DOHH2 (cell line): ENCODE results near the gene RBBP8.

ENCODE experiments used
- H3F3A ChIP-seq: fragments of 200-600 bp; sonication (generic), shearing (Covaris generic); 2 replicates; pipeline ENCODE4 v1.6.0; 2016; ENCODE audit warnings: antibody characterized with exemption, mild to moderate bottlenecking; ENCODE audit not compliant: control insufficient read depth, insufficient read depth
- H3K27ac ChIP-seq: fragments of 200-600 bp; sonication (generic); 2 replicates; pipeline ENCODE4 v1.5.1; 2014; ENCODE audit warnings: low read depth, mild to moderate bottlenecking, low read length, moderate library complexity
- H3K27me3 ChIP-seq: fragments of 200-600 bp; sonication (generic); 2 replicates; pipeline ENCODE4 v1.6.1; 2014; ENCODE audit warnings: mild to moderate bottlenecking, low read length, mixed read lengths; ENCODE audit not compliant: control insufficient read depth
- H3K36me3 ChIP-seq: fragments of 200-600 bp; sonication (generic); 2 replicates; pipeline ENCODE4 v1.6.1; 2014; ENCODE audit warnings: mild to moderate bottlenecking, low read length, moderate library complexity, mixed read lengths; ENCODE audit not compliant: control insufficient read depth
- H3K4me1 ChIP-seq: fragments of 200-600 bp; sonication (generic); 2 replicates; pipeline ENCODE4 v1.6.1; 2014; ENCODE audit warnings: mild to moderate bottlenecking, low read length, mixed read lengths; ENCODE audit not compliant: control insufficient read depth
- H3K4me2 ChIP-seq: fragments of 200-600 bp; sonication (generic); 2 replicates; pipeline ENCODE4 v1.6.0; 2014; ENCODE audit warnings: mild to moderate bottlenecking, low read length, moderate library complexity
- H3K4me3 ChIP-seq: fragments of 200-600 bp; sonication (generic); 2 replicates; pipeline ENCODE4 v1.5.1; 2014; ENCODE audit warnings: mild to moderate bottlenecking, low read length, mixed read lengths
- H3K79me2 ChIP-seq: fragments of 200-600 bp; sonication (generic); 2 replicates; pipeline ENCODE4 v1.6.1; 2014; ENCODE audit warnings: mild to moderate bottlenecking, low read length, mixed read lengths; ENCODE audit not compliant: control insufficient read depth
- H3K9me2 ChIP-seq: fragments of 200-600 bp; sonication (generic); replicated peaks from 2 replicates; pipeline ENCODE4 v1.6.1; 2014; ENCODE audit warnings: mild to moderate bottlenecking, low read length, mixed read lengths; ENCODE audit not compliant: control insufficient read depth
- H3K9me3 ChIP-seq: fragments of 200-600 bp; sonication (generic); 2 replicates; pipeline ENCODE4 v1.6.1; 2014; ENCODE audit warnings: antibody characterized with exemption, low read length, mixed read lengths; ENCODE audit not compliant: control insufficient read depth, insufficient read depth
- H4K20me1 ChIP-seq: fragments of 200-600 bp; sonication (generic); 2 replicates; pipeline ENCODE4 v1.6.0; 2014; ENCODE audit warnings: low read depth, mild to moderate bottlenecking, antibody characterized with exemption, low read length, moderate library complexity; ENCODE audit not compliant: control insufficient read depth, insufficient read depth
- EZH2phosphoT487 ChIP-seq: fragments of 200-600 bp; sonication (generic); IDR thresholded peaks from 2 replicates; pipeline ENCODE4 v1.6.1; 2017; ENCODE audit warnings: borderline replicate concordance, mild to moderate bottlenecking, antibody characterized with exemption, low read length, moderate library complexity, mixed read lengths
- TF ChIP-seq, protein P1 (sequence below): fragments of 200-600 bp; sonication (generic); IDR thresholded peaks from one replicate; pipeline ENCODE4 v1.5.1; 2014; ENCODE audit warnings: antibody characterized with exemption, mild to moderate bottlenecking, low read depth, low read length; ENCODE audit not compliant: poor library complexity, severe bottlenecking

Gene RBBP8

DNA sequence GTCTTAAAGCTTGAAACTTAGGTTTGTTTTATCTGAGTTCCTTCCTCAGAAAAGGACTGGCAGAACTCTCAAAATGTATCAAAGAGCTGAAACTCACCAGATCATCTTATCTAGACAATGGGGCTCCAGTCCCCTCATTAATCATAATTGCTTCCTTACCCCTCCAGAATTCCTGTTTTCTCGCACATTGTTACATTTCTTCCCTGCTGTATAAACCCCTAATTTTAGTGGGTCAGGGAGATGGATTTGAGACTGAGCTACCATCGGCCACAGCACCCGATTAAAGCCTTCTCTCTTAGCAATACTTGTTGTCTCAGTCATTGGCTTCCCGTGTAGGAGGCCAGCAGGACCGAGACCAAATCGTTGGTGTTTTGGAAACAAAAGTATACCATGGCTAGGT is 130.4 kb downstream of the RBBP8 start:
- no peak overlapping the region for H3K4me3 ChIP-seq
- no peaks in the 10 kb centered on the region for H3K9me2 ChIP-seq
- H3K27ac ChIP-seq, result no peak overlapping the region
- no peaks in the 10 kb centered on the region for H3K9me3 ChIP-seq
- peaks cover 17% of the 10 kb centered on the region for H3K4me1 ChIP-seq
- no peak for TF ChIP-seq EZH2phosphoT487
- TF ChIP-seq, protein P1, sequence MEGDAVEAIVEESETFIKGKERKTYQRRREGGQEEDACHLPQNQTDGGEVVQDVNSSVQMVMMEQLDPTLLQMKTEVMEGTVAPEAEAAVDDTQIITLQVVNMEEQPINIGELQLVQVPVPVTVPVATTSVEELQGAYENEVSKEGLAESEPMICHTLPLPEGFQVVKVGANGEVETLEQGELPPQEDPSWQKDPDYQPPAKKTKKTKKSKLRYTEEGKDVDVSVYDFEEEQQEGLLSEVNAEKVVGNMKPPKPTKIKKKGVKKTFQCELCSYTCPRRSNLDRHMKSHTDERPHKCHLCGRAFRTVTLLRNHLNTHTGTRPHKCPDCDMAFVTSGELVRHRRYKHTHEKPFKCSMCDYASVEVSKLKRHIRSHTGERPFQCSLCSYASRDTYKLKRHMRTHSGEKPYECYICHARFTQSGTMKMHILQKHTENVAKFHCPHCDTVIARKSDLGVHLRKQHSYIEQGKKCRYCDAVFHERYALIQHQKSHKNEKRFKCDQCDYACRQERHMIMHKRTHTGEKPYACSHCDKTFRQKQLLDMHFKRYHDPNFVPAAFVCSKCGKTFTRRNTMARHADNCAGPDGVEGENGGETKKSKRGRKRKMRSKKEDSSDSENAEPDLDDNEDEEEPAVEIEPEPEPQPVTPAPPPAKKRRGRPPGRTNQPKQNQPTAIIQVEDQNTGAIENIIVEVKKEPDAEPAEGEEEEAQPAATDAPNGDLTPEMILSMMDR, result no peak
- no peaks in the 10 kb centered on the region for H4K20me1 ChIP-seq
- no peaks in the 10 kb centered on the region for H3K79me2 ChIP-seq
- no peaks in the 10 kb centered on the region for H3F3A ChIP-seq
- H3K36me3 ChIP-seq, result no peaks in the 10 kb centered on the region
- no peak overlapping the region for H3K4me2 ChIP-seq
- peaks cover 11% of the 10 kb centered on the region for H3K27me3 ChIP-seq

- Histone ChIP-seq H3K36me3 (no peaks in the 10 kb centered on the region), H3K79me2 (no peaks in the 10 kb centered on the region), H3K27me3 (0 out of 2 replicates have a peak, but pooled peaks cover 3% of the 10 kb centered on the region), H3K4me2 (no peak overlapping the region), H3K4me3 (no peak overlapping the region), H3K9me2 (no peaks in the 10 kb centered on the region), H3K27ac (no peak overlapping the region), H4K20me1 (no peaks in the 10 kb centered on the region), H3K4me1 (peaks cover 24% of the 10 kb centered on the region), H3F3A (no peaks in the 10 kb centered on the region), H3K9me3 (no peaks in the 10 kb centered on the region)
- no peak for TF ChIP-seq EZH2phosphoT487
- TF ChIP-seq, protein P1, result no peak
Observed at GRCh38 chr18:23065234-23065806, 132.2 kb downstream of the RBBP8 start.

GRCh38 chr18:23066060-23066459 is 132.9 kb downstream of the RBBP8 start:
- Histone ChIP-seq H3K36me3 (no peaks in the 10 kb centered on the region), H4K20me1 (no peaks in the 10 kb centered on the region), H3K4me2 (no peak overlapping the region), H3K9me2 (no peaks in the 10 kb centered on the region), H3F3A (no peaks in the 10 kb centered on the region), H3K4me3 (no peak overlapping the region), H3K79me2 (no peaks in the 10 kb centered on the region), H3K27ac (no peak overlapping the region), H3K4me1 (peaks cover 30% of the 10 kb centered on the region), H3K9me3 (no peaks in the 10 kb centered on the region), H3K27me3 (0 out of 2 replicates have a peak, but pooled peaks cover 3% of the 10 kb centered on the region)
- TF ChIP-seq EZH2phosphoT487, result no peak
- TF ChIP-seq, protein P1, result no peak
